Stimulated activated naive CD8-positive, alpha-beta T cell treated with anti-CD3 and anti-CD28 coated beads, Interleukin-15, Interleukin-2, amounts not matched to agents 100 ng/mL and 50 ng/mL, for 24 hours (primary cell): ENCODE measurements around the gene ARHGAP28.
"Not testable (repeated sequence)": the region's sequence is repeated elsewhere in the genome, so short reads cannot be mapped to it uniquely, and the experiment has no call there.

ENCODE experiments used
- H3K27ac Mint-ChIP-seq: one replicate; pipeline ENCODE4 v1.8.0; 2021; ENCODE audit warnings: mild to moderate bottlenecking, mixed read lengths
- H3K27me3 Mint-ChIP-seq: one replicate; pipeline ENCODE4 v1.8.0; 2021; ENCODE audit warnings: mixed read lengths
- H3K36me3 Mint-ChIP-seq: one replicate; pipeline ENCODE4 v1.8.0; 2021; ENCODE audit warnings: low read depth, mixed read lengths
- H3K4me1 Mint-ChIP-seq: one replicate; pipeline ENCODE4 v1.8.0; 2021; ENCODE audit warnings: low read depth, mixed read lengths
- H3K4me3 Mint-ChIP-seq: one replicate; pipeline ENCODE4 v1.8.0; 2021; ENCODE audit warnings: mild to moderate bottlenecking, mixed read lengths
- H3K9me3 Mint-ChIP-seq: one replicate; pipeline ENCODE4 v1.8.0; 2021; ENCODE audit warnings: mixed read lengths

The ARHGAP28 gene

DNA sequence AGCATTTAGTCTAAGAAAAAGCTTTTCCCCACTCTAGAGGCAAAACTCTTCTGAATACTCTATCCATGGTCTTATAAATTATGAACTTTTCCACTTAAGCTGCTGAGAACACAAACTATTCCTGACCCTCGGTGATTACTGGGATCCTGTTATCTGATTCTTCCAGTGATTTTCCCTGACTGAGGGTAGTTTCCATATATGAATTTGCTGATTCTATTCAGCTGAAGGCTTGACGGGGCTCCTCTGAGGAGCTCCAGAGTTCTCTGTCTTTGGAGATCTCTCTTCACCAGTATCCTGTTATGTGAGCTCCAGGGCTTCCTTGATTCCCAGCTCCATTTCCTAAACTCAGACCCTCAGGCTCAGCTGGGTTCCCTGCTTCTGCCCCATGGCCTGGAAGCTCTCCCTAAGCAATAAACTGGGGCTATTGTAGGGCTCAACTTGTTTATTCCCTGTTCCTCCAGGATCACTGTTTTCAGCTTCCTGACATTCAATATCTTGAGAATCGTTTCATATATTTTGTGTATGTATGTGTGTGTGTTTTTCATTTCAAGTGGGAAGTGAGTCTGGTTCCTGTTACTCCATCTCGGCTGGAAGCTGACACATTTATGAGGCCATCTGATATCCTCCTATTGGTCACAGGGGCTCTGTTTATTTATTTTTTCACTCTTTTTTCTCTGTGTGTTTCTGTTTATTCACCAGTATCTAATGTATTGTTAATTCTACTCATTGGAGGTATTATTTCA, 78.2 kb downstream of the ARHGAP28 start:
- no peak overlapping the region for H3K4me3 Mint-ChIP-seq
- H3K4me1 Mint-ChIP-seq = no peaks in the 10 kb centered on the region
- H3K9me3 Mint-ChIP-seq = peaks cover 12% of the 10 kb centered on the region
- H3K27ac Mint-ChIP-seq = no peak overlapping the region
- no peaks in the 10 kb centered on the region for H3K27me3 Mint-ChIP-seq
- no peaks in the 10 kb centered on the region for H3K36me3 Mint-ChIP-seq

- Mint-ChIP-seq H3K27me3 (no peaks in the 10 kb centered on the region), H3K9me3 (peaks cover 11% of the 10 kb centered on the region), H3K27ac (no peak overlapping the region), H3K4me1 (no peaks in the 10 kb centered on the region), H3K4me3 (no peak overlapping the region), H3K36me3 (no peaks in the 10 kb centered on the region)
These were observed 80.7 kb downstream of the ARHGAP28 start for GRCh38 chr18:6810191-6810590.

DNA sequence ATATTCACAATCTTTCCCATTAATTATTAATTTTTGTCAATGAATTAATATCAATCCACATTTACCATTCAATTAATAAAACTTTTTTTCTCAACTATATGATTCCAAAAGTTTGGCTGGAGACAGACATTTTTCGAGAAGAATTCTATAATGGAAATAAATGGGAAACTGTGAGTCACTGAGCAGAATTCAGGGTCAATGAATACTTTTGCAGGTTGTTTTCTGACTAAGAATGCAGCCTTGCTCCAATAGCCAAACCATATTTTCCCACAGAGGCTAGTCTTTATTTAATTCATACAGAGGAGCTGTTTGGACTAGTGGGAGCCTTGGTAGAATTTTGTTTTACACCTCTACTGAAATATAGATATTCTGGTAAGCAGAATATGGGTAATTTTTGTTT, 82.3 kb downstream of the ARHGAP28 start:
- peaks cover 7% of the 10 kb centered on the region for H3K9me3 Mint-ChIP-seq
- no peaks in the 10 kb centered on the region for H3K27me3 Mint-ChIP-seq
- no peaks in the 10 kb centered on the region for H3K4me1 Mint-ChIP-seq
- no peak overlapping the region for H3K27ac Mint-ChIP-seq
- no peak overlapping the region for H3K4me3 Mint-ChIP-seq
- H3K36me3 Mint-ChIP-seq = no peaks in the 10 kb centered on the region

DNA sequence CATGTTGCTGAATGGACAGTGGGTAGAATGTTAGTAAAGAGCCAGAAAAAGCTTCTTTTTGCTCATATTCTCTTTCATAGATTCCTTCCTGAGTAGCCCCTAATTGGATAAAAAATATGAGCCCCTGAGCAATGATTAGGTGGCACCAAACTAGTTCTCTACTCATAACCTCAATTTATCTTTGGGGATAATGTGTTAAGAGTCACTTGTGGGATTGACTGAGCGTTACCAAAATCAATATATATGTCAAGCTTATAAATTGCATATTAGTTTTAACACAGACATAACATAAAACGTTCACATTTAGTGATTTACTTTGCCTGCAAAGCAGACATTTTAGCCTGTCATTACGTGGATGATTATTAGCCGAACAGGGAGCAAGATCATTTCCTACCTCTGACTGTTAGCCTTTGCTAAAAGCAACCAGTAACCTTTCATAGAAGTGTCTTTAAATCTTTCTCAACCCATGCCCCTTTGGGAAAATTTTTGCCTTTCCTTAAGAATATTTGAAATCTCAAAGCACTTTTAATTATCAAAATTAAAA, 85.4 kb downstream of the ARHGAP28 start:
- Mint-ChIP-seq H3K9me3 (peaks cover 4% of the 10 kb centered on the region), H3K27me3 (no peaks in the 10 kb centered on the region), H3K4me3 (no peak overlapping the region), H3K36me3 (no peaks in the 10 kb centered on the region), H3K27ac (no peak overlapping the region), H3K4me1 (no peaks in the 10 kb centered on the region)

DNA sequence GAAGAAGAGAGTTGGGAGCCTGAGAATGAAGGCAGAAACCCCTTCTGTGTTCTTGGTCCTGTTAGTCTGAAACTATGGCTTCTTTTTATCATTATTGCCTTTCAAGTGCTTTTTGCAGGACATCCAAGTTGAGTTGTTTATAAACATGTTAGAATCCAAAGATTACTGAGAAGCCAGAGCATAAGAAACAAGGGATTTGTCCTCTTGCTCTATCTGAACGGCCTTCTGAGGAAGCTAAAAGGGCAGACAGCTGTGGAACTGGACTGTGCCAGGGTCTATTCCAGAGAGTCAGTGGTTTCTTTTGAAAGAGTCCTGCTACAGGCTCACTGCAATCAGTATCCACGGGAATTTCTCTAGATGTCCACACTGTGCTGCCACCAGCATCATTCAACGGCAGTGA, 86.6 kb downstream of the ARHGAP28 start:
- Mint-ChIP-seq H3K27ac (no peak overlapping the region), H3K4me3 (no peak overlapping the region), H3K4me1 (no peaks in the 10 kb centered on the region), H3K36me3 (no peaks in the 10 kb centered on the region), H3K9me3 (peaks cover 7% of the 10 kb centered on the region), H3K27me3 (no peaks in the 10 kb centered on the region)

- H3K9me3 Mint-ChIP-seq = peaks cover 7% of the 10 kb centered on the region
- no peaks in the 10 kb centered on the region for H3K4me1 Mint-ChIP-seq
- H3K27ac Mint-ChIP-seq = no peak overlapping the region
- H3K4me3 Mint-ChIP-seq = no peak overlapping the region
- no peaks in the 10 kb centered on the region for H3K36me3 Mint-ChIP-seq
- H3K27me3 Mint-ChIP-seq = no peaks in the 10 kb centered on the region
These were observed 89.8 kb downstream of the ARHGAP28 start for GRCh38 chr18:6819332-6819731.

DNA sequence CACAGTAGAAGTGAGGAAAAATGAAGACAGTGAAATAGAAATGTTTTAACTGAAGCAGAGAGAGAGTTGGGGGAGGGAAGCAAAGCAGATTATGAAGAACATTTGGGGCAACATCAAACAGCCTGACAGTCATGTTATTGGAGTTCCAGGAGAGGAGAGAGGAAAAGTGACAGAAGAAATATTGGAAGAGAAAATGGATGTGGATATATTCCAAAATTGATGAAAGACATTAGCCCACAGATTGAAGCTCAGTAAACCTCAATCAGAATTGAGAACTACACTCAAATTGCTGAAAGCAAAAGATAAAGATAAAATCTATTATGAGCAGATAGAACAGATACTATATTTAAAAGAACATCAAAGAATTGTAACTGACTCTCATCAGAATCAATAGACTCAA, 90.8 kb downstream of the ARHGAP28 start:
- Mint-ChIP-seq H3K9me3 (peaks cover 10% of the 10 kb centered on the region), H3K4me1 (no peaks in the 10 kb centered on the region), H3K36me3 (no peaks in the 10 kb centered on the region), H3K27me3 (no peaks in the 10 kb centered on the region), H3K27ac (no peak overlapping the region), H3K4me3 (no peak overlapping the region)

DNA sequence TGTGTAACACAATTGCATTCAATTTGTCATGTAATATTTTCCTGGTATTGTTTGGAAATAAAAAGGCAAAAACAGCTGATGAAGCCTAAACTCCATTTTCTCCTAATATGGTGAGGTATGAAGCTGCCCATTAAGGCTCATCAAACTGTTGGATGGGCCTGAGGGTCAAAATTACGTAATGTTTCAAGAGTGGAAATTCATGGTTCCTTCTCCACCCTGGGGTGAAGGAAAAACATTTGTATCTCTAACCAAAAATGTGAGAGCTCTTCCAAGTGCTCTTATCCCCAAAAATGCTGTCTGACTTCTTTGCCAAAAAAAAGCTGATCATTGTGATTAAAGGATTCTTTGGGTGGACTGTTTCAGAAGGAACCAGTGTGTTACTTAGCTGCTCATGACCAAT, 91.8 kb downstream of the ARHGAP28 start:
- Mint-ChIP-seq H3K9me3 (peaks cover 10% of the 10 kb centered on the region), H3K36me3 (no peaks in the 10 kb centered on the region), H3K4me1 (no peaks in the 10 kb centered on the region), H3K27ac (no peak overlapping the region), H3K27me3 (no peaks in the 10 kb centered on the region), H3K4me3 (no peak overlapping the region)

DNA sequence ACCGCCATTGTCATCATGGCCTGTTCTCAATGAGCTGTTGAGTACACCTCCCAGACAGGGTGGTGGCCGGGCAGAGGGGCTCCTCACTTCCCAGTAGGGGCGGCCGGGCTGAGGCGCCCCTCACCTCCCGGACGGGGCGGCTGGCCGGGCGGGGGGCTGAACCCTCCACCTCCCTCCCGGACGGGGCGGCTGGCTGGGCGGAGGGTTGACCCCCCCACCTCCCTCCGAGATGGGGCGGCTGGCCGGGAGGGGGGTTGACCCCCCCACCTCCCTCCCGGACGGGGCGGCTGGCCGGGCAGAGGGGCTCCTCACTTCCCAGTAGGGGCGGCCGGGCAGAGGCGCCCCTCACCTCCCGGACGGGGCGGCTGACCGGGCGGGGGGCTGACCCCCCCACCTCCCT, 97.6 kb downstream of the ARHGAP28 start:
- not testable (repeated sequence) for H3K27ac Mint-ChIP-seq, H3K4me1 Mint-ChIP-seq, H3K27me3 Mint-ChIP-seq, H3K4me3 Mint-ChIP-seq, H3K9me3 Mint-ChIP-seq, H3K36me3 Mint-ChIP-seq

- H3K27ac Mint-ChIP-seq, H3K27me3 Mint-ChIP-seq, H3K9me3 Mint-ChIP-seq, H3K36me3 Mint-ChIP-seq, H3K4me3 Mint-ChIP-seq, H3K4me1 Mint-ChIP-seq: not testable (repeated sequence)
These were observed 98.0 kb downstream of the ARHGAP28 start for GRCh38 chr18:6827566-6827965.

DNA sequence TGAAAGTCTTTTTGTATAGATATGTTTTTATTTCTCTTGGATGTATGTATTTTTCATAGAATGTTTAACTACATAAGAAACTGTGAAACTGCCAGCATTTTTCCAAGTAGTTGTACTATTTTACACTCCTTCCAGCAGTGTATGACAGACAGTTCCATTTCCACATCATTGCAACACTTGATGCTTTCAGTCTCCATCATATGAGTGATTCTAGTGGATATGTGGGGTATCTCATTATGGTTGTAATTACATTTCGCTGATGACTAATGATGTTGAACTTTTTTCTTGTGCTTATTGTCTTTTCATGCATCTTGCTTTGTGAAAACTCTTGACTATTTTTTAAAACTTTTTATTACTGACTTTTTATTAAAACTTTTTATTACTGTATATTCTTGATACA, 101.4 kb downstream of the ARHGAP28 start:
- Mint-ChIP-seq H3K4me1 (no peaks in the 10 kb centered on the region), H3K4me3 (no peak overlapping the region), H3K27ac (no peak overlapping the region), H3K9me3 (peaks cover 16% of the 10 kb centered on the region), H3K27me3 (no peaks in the 10 kb centered on the region), H3K36me3 (no peaks in the 10 kb centered on the region)

GRCh38 chr18:6835345-6835744, 105.8 kb downstream of the ARHGAP28 start:
- H3K27ac Mint-ChIP-seq = no peak overlapping the region
- H3K36me3 Mint-ChIP-seq = no peaks in the 10 kb centered on the region
- H3K9me3 Mint-ChIP-seq = peaks cover 25% of the 10 kb centered on the region
- H3K4me3 Mint-ChIP-seq = no peak overlapping the region
- H3K4me1 Mint-ChIP-seq = no peaks in the 10 kb centered on the region
- H3K27me3 Mint-ChIP-seq = no peaks in the 10 kb centered on the region

DNA sequence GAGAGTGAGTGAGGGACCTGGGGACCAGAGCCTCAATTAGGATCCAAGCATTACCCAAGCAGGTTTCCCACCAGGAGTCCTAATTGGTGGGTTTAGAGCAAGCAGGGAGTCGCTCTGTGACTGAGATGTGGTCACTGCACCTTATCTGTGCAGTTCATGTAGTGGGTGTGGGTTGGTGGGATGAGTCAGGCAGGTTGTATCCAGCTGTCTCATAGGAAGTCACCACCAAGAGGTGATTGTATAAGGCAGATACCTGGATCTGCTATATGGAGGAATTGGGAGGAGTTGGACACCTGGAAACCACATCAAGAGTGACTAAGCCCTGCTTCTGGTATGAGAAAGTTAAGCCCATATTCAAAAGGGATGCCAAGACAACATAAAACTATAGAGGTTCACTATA, 106.8 kb downstream of the ARHGAP28 start:
- H3K27me3 Mint-ChIP-seq = no peaks in the 10 kb centered on the region
- H3K4me3 Mint-ChIP-seq = no peak overlapping the region
- H3K4me1 Mint-ChIP-seq = no peaks in the 10 kb centered on the region
- no peak overlapping the region for H3K27ac Mint-ChIP-seq
- peaks cover 25% of the 10 kb centered on the region for H3K9me3 Mint-ChIP-seq
- H3K36me3 Mint-ChIP-seq = no peaks in the 10 kb centered on the region

DNA sequence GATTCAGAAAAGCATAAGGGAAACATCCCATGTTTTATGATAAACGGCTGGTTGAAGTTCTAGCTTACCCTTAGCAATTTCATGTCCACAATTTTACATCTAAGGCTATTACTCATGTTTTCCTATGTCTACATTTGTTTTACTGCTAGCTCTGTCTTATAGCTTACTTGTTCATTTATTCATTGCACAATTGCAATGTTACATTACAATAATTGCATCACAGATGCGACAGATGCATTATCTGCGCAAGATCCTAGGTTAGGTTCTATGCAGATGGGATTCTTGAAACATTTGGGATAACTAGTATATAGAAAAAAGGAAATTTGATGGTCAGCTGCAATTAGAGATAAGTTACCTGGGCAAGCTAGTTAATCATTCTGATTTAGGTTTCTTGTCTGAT, 108.4 kb downstream of the ARHGAP28 start:
- Mint-ChIP-seq H3K36me3 (no peaks in the 10 kb centered on the region), H3K4me1 (no peaks in the 10 kb centered on the region), H3K27me3 (no peaks in the 10 kb centered on the region), H3K9me3 (peaks cover 25% of the 10 kb centered on the region), H3K4me3 (no peak overlapping the region), H3K27ac (no peak overlapping the region)

GRCh38 chr18:6842081-6842480, 112.6 kb downstream of the ARHGAP28 start:
- Mint-ChIP-seq H3K27ac (no peak overlapping the region), H3K9me3 (peaks cover 13% of the 10 kb centered on the region), H3K36me3 (no peaks in the 10 kb centered on the region), H3K4me1 (no peaks in the 10 kb centered on the region), H3K4me3 (no peak overlapping the region), H3K27me3 (no peaks in the 10 kb centered on the region)

DNA sequence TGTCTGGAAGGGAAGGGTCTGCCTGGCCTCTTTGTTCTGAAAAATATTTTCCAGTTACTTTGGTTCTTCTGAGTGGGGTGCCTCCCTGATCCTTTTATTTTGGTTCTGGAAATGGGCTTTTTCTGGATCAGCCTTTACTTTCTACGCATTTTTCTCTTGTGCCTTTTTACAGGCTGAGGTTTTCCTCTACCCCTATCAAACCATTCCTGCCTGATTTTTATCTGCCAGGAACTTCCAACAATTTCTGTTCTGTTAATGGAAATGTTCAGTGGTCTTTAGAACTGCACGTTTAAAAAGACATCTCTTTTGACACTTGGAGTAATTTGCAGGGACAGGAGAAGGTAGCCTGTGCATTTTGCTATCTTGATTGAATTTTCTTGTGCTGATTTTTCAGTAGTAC, 113.8 kb downstream of the ARHGAP28 start:
- no peaks in the 10 kb centered on the region for H3K4me1 Mint-ChIP-seq
- H3K4me3 Mint-ChIP-seq = no peak overlapping the region
- no peak overlapping the region for H3K27ac Mint-ChIP-seq

More for the DNA sequence above, 113.8 kb downstream of the ARHGAP28 start:
- peaks cover 13% of the 10 kb centered on the region for H3K9me3 Mint-ChIP-seq
- no peaks in the 10 kb centered on the region for H3K27me3 Mint-ChIP-seq
- H3K36me3 Mint-ChIP-seq = no peaks in the 10 kb centered on the region
